Measurements from ENCODE around the gene EIF6.
A peak's percentile ranks its signal among the peaks of the same experiment; 100 is the strongest.

EIF6 gene

GRCh38 chr20:35284267-35284991 lies at the start of gene EIF6:
Gene EIF6, minus strand, starts transcription at chr20:35284772. Its CDS starts 285 bp downstream, at chr20:35284487.
- peak; percentile 92 to 94 for DNase-seq (ENCODE audit: low spot score in 2 of 2)
- no peaks in the 10 kb centered on the region for H3K9me3 ChIP-seq
- in situ Hi-C loops (cut with MboI; ENCODE audit: low sequenced_read_pairs) = no loop called here

DNA sequence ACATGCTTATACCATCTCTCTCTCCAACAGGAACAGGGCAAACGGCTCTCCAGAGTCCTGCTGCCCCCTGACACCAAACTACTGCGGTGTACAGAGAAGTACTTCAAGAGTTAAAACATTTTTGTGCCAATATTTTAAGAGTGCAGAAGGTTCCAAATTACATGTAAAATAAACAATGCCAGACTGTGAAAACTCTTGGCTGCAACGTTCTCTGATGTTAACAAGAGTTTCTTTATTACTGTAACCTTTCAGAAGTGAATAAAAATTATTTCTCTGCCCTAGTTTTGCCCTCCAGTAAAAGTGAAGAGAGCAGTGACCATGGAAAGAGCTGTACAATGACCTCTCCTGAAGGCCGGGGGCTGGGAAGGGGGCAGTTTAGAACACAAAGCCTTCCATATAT lies 49.0 kb upstream of the EIF6 start:
- in situ Hi-C loops (cut with MboI; ENCODE audit: low sequenced_read_pairs) = no loop called here
- no peak for DNase-seq (ENCODE audit: low spot score in 2 of 2)
- no peak overlapping the region for H3K4me3 ChIP-seq
- no peaks in the 10 kb centered on the region for H3K27me3 ChIP-seq (ENCODE audit: low read depth)
- H3K9me3 ChIP-seq = no peaks in the 10 kb centered on the region; the same call in 1 of the 2 replicates
- H3K4me1 ChIP-seq = no peaks in the 10 kb centered on the region
- H3K36me3 ChIP-seq (replicated peaks) = no peaks in the 10 kb centered on the region

More at GRCh38 chr20:35284267-35284991, at the start of gene EIF6:
- Histone ChIP-seq H3K36me3 (replicated peaks) (peaks cover 41% of the 10 kb centered on the region), H3K27me3 (ENCODE audit: low read depth) (no peaks in the 10 kb centered on the region; the same call in 1 of the 2 replicates), H3K4me1 (peaks cover 12% of the 10 kb centered on the region), H3K4me3 (peak within 1 kb of the TSS; percentile 81)

DNA sequence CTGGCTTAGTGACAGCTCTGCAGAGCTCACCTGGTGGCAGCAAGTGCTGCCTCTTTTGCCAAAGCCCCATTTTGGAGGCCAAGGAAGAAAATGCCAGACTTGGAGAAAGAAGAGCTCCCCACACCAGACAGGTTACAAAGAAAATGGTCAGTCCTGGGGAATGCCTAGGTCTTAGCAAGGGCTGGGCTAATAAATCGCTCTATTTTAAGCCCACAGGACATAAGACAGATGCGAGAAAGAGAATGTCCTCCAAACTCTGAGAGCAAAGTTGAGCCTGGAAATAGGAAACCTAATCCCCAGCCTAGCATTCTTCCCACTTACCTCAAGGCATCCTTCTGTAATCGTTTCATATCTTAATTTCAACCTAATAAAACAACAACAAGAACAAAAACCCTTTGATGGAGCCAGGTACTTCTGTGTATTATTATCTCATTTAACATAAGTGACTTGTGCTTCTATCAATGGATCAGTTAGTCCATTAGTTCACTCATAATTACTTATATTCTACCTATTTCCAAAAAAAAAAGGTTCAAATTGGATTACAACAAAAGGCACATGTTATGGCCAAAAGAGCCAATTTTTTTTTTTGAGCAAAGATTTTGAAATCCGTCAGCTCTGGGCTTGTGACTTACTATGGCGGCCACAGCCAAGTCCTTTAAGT lies 48.1 kb upstream of the EIF6 start:
- no peak for DNase-seq (ENCODE audit: low spot score in 2 of 2)
- H3K27me3 ChIP-seq (ENCODE audit: low read depth) = no peaks in the 10 kb centered on the region
- no peak overlapping the region for H3K4me3 ChIP-seq
- in situ Hi-C loops (cut with MboI; ENCODE audit: low sequenced_read_pairs) = no loop called here
- H3K9me3 ChIP-seq = no peaks in the 10 kb centered on the region; the same call in 1 of the 2 replicates
- H3K36me3 ChIP-seq (replicated peaks) = no peaks in the 10 kb centered on the region
- no peaks in the 10 kb centered on the region for H3K4me1 ChIP-seq

DNA sequence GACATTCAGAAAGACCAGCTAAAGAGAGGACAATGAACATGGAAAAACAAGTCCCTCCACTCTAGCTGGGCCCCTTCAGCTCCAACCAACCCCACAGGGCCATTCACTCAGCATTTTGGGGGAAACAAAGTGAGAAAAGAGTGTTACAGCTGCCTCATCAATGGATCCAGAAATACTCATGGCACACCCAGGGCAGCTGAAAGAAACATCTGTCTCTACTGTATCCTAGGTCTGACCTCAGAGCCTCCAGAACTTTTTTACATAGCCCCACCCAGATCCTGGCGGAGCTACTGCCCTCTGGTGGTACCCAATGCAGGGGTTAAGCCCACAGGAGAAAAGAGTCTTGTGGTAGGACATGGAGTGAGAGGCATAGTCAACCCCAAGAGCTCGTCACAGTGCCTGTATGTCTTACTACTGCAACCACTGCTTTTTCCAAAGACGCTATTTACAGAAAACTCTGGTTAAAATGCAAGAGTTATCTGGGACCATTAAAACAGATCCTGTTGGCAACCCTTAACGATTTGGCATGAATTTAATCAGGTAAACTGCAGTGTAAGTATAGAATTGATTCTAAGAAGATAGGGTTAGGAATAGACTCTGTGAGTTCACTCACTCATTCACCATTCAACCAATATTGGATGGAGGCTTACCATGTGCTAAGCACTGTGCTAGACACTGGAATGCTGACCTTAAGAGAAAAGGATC lies 45.0 kb upstream of the EIF6 start:
- Histone ChIP-seq H3K4me1 (no peaks in the 10 kb centered on the region), H3K9me3 (no peaks in the 10 kb centered on the region; the same call in 1 of the 2 replicates), H3K4me3 (no peak overlapping the region), H3K36me3 (replicated peaks) (no peaks in the 10 kb centered on the region), H3K27me3 (ENCODE audit: low read depth) (no peaks in the 10 kb centered on the region)
- in situ Hi-C loops (cut with MboI; ENCODE audit: low sequenced_read_pairs) = no loop called here
- DNase-seq (ENCODE audit: low spot score in 2 of 2) = peak; percentile 40 to 69

GRCh38 chr20:35328689-35329088 lies 44.1 kb upstream of the EIF6 start:
- Histone ChIP-seq H3K9me3 (no peaks in the 10 kb centered on the region; the same call in 1 of the 2 replicates), H3K27me3 (ENCODE audit: low read depth) (no peaks in the 10 kb centered on the region), H3K4me3 (no peak overlapping the region), H3K36me3 (replicated peaks) (no peaks in the 10 kb centered on the region), H3K4me1 (no peaks in the 10 kb centered on the region)
- in situ Hi-C loops (cut with MboI; ENCODE audit: low sequenced_read_pairs) = no loop called here
- no peak for DNase-seq (ENCODE audit: low spot score in 2 of 2)

DNA sequence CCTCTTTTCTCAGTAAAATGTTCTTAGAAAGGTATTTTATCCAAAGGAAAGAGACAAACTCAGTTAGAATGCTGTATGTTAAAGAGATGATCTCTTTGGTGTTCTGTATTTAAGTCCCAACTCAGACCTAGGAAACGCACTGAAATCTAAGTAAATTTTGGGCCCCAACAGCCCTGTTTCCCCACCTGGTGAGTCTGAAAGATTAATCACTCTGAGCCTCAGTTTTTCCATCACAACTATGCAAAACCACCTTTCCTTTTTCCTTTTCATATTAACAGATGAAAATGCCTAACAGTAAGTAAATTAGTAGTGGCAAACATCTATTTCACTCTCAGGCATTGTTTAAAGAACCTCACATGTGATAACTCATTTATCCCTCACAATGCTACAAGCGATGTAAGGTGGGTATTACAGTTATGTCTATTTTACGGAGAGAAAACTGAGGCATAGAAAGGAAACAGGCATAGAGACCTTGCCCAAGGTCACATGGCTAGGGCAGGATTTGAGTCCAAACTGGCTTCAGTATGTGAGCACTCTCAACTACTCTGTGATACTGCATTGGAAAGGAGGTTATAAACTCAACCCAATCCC lies 43.6 kb upstream of the EIF6 start:
- no peak for DNase-seq (ENCODE audit: low spot score in 2 of 2)
- no peaks in the 10 kb centered on the region for H3K36me3 ChIP-seq (replicated peaks)
- in situ Hi-C loops (cut with MboI; ENCODE audit: low sequenced_read_pairs) = no loop called here
- no peaks in the 10 kb centered on the region for H3K27me3 ChIP-seq (ENCODE audit: low read depth)
- no peaks in the 10 kb centered on the region for H3K4me1 ChIP-seq
- no peaks in the 10 kb centered on the region; the same call in 1 of the 2 replicates for H3K9me3 ChIP-seq
- H3K4me3 ChIP-seq = no peak overlapping the region

DNA sequence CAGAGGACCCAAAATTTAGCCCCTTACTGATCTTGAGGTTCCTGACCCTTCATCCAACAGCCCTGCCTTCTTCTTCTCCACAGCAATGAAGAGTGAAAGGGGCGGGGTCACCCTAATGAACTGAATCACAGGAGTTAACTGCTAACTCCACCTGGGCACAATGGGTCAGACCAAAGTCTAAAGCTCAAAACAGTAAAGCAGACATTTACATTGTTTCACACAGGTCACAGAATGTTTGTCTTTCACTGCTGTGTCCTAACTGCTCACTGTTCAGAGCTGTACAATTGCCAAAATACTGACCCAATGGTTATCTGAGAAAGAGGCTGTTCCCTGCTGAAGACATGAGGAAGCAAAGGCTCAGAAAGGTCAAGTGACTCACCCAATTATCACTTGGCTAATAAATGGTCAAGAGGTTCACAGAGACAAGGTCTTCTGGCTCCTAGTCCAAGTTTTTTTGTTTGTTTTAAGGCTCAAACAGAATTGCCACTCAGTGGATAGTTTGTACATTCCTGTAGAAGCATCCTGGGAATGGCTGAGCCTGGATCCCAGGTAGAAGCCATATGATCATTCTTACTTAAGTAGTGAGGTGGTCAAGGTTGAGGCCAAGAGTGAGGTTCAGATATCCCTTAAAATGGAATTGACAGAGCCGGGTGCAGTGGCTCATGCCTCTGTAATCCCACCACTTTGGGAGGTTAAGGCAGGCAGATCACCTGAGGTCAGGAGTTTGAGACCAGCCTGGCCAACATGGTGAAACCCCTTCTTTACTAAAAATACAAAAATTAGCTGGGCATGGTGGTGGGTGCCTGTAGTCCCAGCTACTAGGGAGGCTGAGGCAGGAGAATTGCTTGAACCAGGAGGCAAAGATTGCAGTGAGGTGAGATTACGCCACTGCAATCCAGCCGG lies 42.8 kb upstream of the EIF6 start:
- H3K4me3 ChIP-seq = no peak overlapping the region
- in situ Hi-C loops (cut with MboI; ENCODE audit: low sequenced_read_pairs) = no loop called here
- no peaks in the 10 kb centered on the region; the same call in 1 of the 2 replicates for H3K9me3 ChIP-seq
- H3K27me3 ChIP-seq (ENCODE audit: low read depth) = no peaks in the 10 kb centered on the region
- H3K4me1 ChIP-seq = no peaks in the 10 kb centered on the region
- no peak for DNase-seq (ENCODE audit: low spot score in 2 of 2)
- H3K36me3 ChIP-seq (replicated peaks) = no peaks in the 10 kb centered on the region

DNA sequence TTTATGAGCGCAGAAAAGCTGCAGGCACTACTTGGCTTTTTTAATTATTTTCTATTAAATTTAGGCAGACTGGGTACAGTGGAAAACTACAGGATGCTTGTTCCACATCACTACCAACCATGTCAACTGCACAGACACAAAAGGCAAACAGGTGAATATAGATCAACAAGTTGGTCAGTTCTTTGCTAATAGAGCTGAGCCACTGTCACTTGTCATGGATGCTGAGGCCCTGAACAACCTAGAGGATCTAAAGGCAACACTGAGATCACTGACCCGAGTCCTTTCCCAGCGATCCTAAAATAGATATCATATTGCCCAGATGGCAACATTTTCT lies 42.1 kb upstream of the EIF6 start:
- H3K4me3 ChIP-seq = no peak overlapping the region
- no peaks in the 10 kb centered on the region for H3K4me1 ChIP-seq
- H3K36me3 ChIP-seq (replicated peaks) = peaks cover 3% of the 10 kb centered on the region; the same call in 1 of the 2 replicates
- DNase-seq (ENCODE audit: low spot score in 2 of 2) = no peak
- H3K9me3 ChIP-seq = no peaks in the 10 kb centered on the region; the same call in 1 of the 2 replicates
- no peaks in the 10 kb centered on the region for H3K27me3 ChIP-seq (ENCODE audit: low read depth)
- in situ Hi-C loops (cut with MboI; ENCODE audit: low sequenced_read_pairs) = no loop called here

- no peak for DNase-seq (ENCODE audit: low spot score in 2 of 2)
- no peaks in the 10 kb centered on the region for H3K9me3 ChIP-seq
- H3K4me1 ChIP-seq = no peaks in the 10 kb centered on the region
- in situ Hi-C loops (cut with MboI; ENCODE audit: low sequenced_read_pairs) = no loop called here
- peaks cover 3% of the 10 kb centered on the region; the same call in 1 of the 2 replicates for H3K36me3 ChIP-seq (replicated peaks)
- no peak overlapping the region for H3K4me3 ChIP-seq
- no peaks in the 10 kb centered on the region for H3K27me3 ChIP-seq (ENCODE audit: low read depth)
These were observed 41.6 kb upstream of the EIF6 start for GRCh38 chr20:35326021-35326739.

DNA sequence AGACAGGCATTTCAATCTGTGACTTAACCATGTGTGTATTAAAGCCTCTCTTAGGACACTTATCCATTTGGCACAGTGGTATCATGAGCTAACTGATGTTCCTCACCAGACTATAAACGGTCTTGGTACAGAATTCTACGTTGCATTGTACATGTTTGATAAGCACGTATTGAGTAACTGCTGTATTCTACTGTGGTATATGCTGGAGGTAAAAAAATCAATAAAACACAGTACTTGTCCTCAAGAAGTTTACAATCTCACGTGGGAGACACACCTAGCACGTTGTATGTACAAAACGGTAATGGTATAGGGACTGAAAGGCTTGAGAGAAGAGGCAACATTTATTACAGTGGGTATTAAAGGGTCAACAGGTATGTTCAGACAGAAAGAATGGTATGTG lies 40.8 kb upstream of the EIF6 start:
- Histone ChIP-seq H3K9me3 (no peaks in the 10 kb centered on the region), H3K27me3 (ENCODE audit: low read depth) (no peaks in the 10 kb centered on the region), H3K4me1 (no peaks in the 10 kb centered on the region), H3K36me3 (replicated peaks) (peaks cover 3% of the 10 kb centered on the region; the same call in 1 of the 2 replicates), H3K4me3 (no peak overlapping the region)
- DNase-seq (ENCODE audit: low spot score in 2 of 2) = no peak
- in situ Hi-C loops (cut with MboI; ENCODE audit: low sequenced_read_pairs) = no loop called here

GRCh38 chr20:35320396-35321126 lies 36.0 kb upstream of the EIF6 start:
- in situ Hi-C loops (cut with MboI; ENCODE audit: low sequenced_read_pairs) = no loop called here
- no peak for DNase-seq (ENCODE audit: low spot score in 2 of 2)
- H3K36me3 ChIP-seq (replicated peaks) = peaks cover 3% of the 10 kb centered on the region; the same call in 1 of the 2 replicates
- no peaks in the 10 kb centered on the region for H3K9me3 ChIP-seq
- H3K27me3 ChIP-seq (ENCODE audit: low read depth) = no peaks in the 10 kb centered on the region
- H3K4me3 ChIP-seq = no peak overlapping the region
- no peaks in the 10 kb centered on the region for H3K4me1 ChIP-seq

- Histone ChIP-seq H3K9me3 (no peaks in the 10 kb centered on the region), H3K27me3 (ENCODE audit: low read depth) (no peaks in the 10 kb centered on the region), H3K4me3 (no peak overlapping the region), H3K4me1 (no peaks in the 10 kb centered on the region), H3K36me3 (replicated peaks) (peaks cover 3% of the 10 kb centered on the region; the same call in 1 of the 2 replicates)
- no peak for DNase-seq (ENCODE audit: low spot score in 2 of 2)
- in situ Hi-C loops (cut with MboI; ENCODE audit: low sequenced_read_pairs) = no loop called here
These were observed 35.3 kb upstream of the EIF6 start for GRCh38 chr20:35319871-35320197.
